Measurements from ENCODE around the gene NAA60. TPM values are rescaled to one million over a fixed set of nuclear protein-coding genes. Genes with fewer than 3 reads are reported as not detected.

NAA60 gene
- total and polyA plus RNA-seq, 2 donors from 2014 or later = 51.6 to 66.6 TPM

- Histone ChIP-seq H3K36me3 (ENCODE audit: control insufficient read depth in 2 of 3, insufficient read depth in 3 of 3, low read length in 3 of 3) (peaks cover 6 to 53% (median 35%) of the 10 kb centered on the region in 3 donors), H3K4me1 (ENCODE audit: control insufficient read depth in 2 of 3, insufficient read depth in 2 of 3, low read depth in 1 of 3, low read length in 3 of 3) (no peaks in the 10 kb centered on the region), H3K9ac (ENCODE audit: low read length in 3 of 3) (no peak overlapping the region), H3K27me3 (ENCODE audit: control insufficient read depth, insufficient read depth, low read length) (no peaks in the 10 kb centered on the region), H3K9me3 (ENCODE audit: control insufficient read depth in 2 of 3, insufficient read depth in 1 of 3, low read length in 3 of 3) (no peaks in the 10 kb centered on the region), H3K4me3 (ENCODE audit: low read length in 3 of 3) (no peak overlapping the region), H3K27ac (ENCODE audit: low read depth in 2 of 2, low read length in 2 of 2) (no peak overlapping the region)
- intact Hi-C loops (cut with DNase I) = no loop called here
- TF ChIP-seq CTCF (IDR thresholded peaks at IDR 0.05; ENCODE audit: borderline replicate concordance, extremely low read depth, insufficient read depth) = no peak
- DNase-seq (no peak), FAIRE-seq (no peak)
Observed at GRCh38 chr16:3513892-3514583, 70.6 kb downstream of the NAA60 start.

GRCh38 chr16:3514621-3515020 lies 71.1 kb downstream of the NAA60 start:
- no peak overlapping the region for H3K27ac ChIP-seq (ENCODE audit: low read depth in 2 of 2, low read length in 2 of 2)
- H3K4me3 ChIP-seq (ENCODE audit: low read length in 3 of 3) = no peak overlapping the region
- intact Hi-C loops (cut with DNase I) = no loop called here
- no peaks in the 10 kb centered on the region for H3K9me3 ChIP-seq (ENCODE audit: control insufficient read depth in 2 of 3, insufficient read depth in 1 of 3, low read length in 3 of 3)
- H3K27me3 ChIP-seq (ENCODE audit: control insufficient read depth, insufficient read depth, low read length) = no peaks in the 10 kb centered on the region
- FAIRE-seq (no peak), DNase-seq (no peak)
- H3K4me1 ChIP-seq (ENCODE audit: control insufficient read depth in 2 of 3, insufficient read depth in 2 of 3, low read depth in 1 of 3, low read length in 3 of 3) = no peaks in the 10 kb centered on the region
- H3K36me3 ChIP-seq (ENCODE audit: control insufficient read depth in 2 of 3, insufficient read depth in 3 of 3, low read length in 3 of 3) = peaks cover 6 to 58% (median 39%) of the 10 kb centered on the region in 3 donors
- TF ChIP-seq CTCF (IDR thresholded peaks at IDR 0.05; ENCODE audit: borderline replicate concordance, extremely low read depth, insufficient read depth) = no peak
- no peak overlapping the region for H3K9ac ChIP-seq (ENCODE audit: low read length in 3 of 3)

GRCh38 chr16:3515897-3516296 lies 72.4 kb downstream of the NAA60 start:
- no peaks in the 10 kb centered on the region for H3K9me3 ChIP-seq (ENCODE audit: control insufficient read depth in 2 of 3, insufficient read depth in 1 of 3, low read length in 3 of 3)
- H3K4me3 ChIP-seq (ENCODE audit: low read length in 3 of 3) = no peak overlapping the region
- H3K27ac ChIP-seq (ENCODE audit: low read depth in 2 of 2, low read length in 2 of 2) = no peak overlapping the region
- intact Hi-C loops (cut with DNase I) = no loop called here
- H3K9ac ChIP-seq (ENCODE audit: low read length in 3 of 3) = no peak overlapping the region
- DNase-seq = no peak
- no peaks in the 10 kb centered on the region for H3K27me3 ChIP-seq (ENCODE audit: control insufficient read depth, insufficient read depth, low read length)
- peaks cover 6 to 63% (median 43%) of the 10 kb centered on the region in 3 donors for H3K36me3 ChIP-seq (ENCODE audit: control insufficient read depth in 2 of 3, insufficient read depth in 3 of 3, low read length in 3 of 3)
- H3K4me1 ChIP-seq (ENCODE audit: control insufficient read depth in 2 of 3, insufficient read depth in 2 of 3, low read depth in 1 of 3, low read length in 3 of 3) = no peaks in the 10 kb centered on the region
- no peak for FAIRE-seq
- no peak for TF ChIP-seq CTCF (IDR thresholded peaks at IDR 0.05; ENCODE audit: borderline replicate concordance, extremely low read depth, insufficient read depth)
